Measurements from ENCODE around the gene KIT. TPM values are rescaled to one million over a fixed set of nuclear protein-coding genes. Genes with fewer than 3 reads are reported as not detected.

The KIT gene
- total and polyA plus RNA-seq, 2 donors (not counting 3 experiments of a cell fraction or from before 2014, with no cell fraction given): 19.8 to 39.7 TPM

GRCh38 chr4:54657185-54657550 lies 589 bp upstream of the KIT start:
- no peaks in the 10 kb centered on the region for H3K9me1 ChIP-seq (replicated peaks; ENCODE audit: control insufficient read depth, extremely low read depth, insufficient read depth, low read length)
- H3K27ac ChIP-seq (ENCODE audit: insufficient read depth, low read depth, low read length): no peak overlapping the region
- H4K20me1 ChIP-seq (replicated peaks; ENCODE audit: control insufficient read depth, extremely low read depth, insufficient read depth, low read length): no peaks in the 10 kb centered on the region
- no TSS peak for BruUV-seq (replicated peaks)
- ChIA-PET POLR2A (no interaction called here), CTCF (interaction anchor here (1.6 kb wide), 1 partner anchor 12 kb away, joined by 5 read pairs; no protein-coding TSS in a partner anchor)
- no peak overlapping the region for H3K4me2 ChIP-seq (ENCODE audit: insufficient read depth, low read length)
- no peaks in the 10 kb centered on the region for H3K79me2 ChIP-seq (ENCODE audit: control insufficient read depth, insufficient read depth, low read length)
- intact Hi-C loops (cut with micrococcal nuclease) (loop anchor here (5.0 kb wide), 1 partner anchor 890 kb away; the partner anchor contains the start of gene CLOCK), dilution Hi-C loops (cut with MboI; ENCODE audit: extremely low pct_ligation_motif_present, low sequenced_read_pairs) (no loop called here)
- H3K4me1 ChIP-seq (ENCODE audit: control insufficient read depth, extremely low read depth, insufficient read depth, low read length): peaks cover 16% of the 10 kb centered on the region
- no peaks in the 10 kb centered on the region for H3K36me3 ChIP-seq (ENCODE audit: control insufficient read depth in 2 of 2, extremely low read depth in 1 of 2, insufficient read depth in 2 of 2, low read length in 2 of 2)
- TF ChIP-seq POLR2AphosphoS5 (IDR thresholded peaks at IDR 0.05; ENCODE audit: insufficient read depth, low read depth, low read length) (no peak), MAX (IDR thresholded peaks at IDR 0.05; ENCODE audit: insufficient read depth, insufficient read length) (no peak), FOS (IDR thresholded peaks at IDR 0.05; ENCODE audit: borderline replicate concordance, insufficient read depth, low read length) (no peak), GATA2 (IDR thresholded peaks at IDR 0.05; ENCODE audit: insufficient read depth, insufficient read length, low read depth, low read length) (no peak), MYC (IDR thresholded peaks at IDR 0.05; ENCODE audit: low read depth, low read length) (no peak), EZH2 (IDR thresholded peaks at IDR 0.05; ENCODE audit: borderline replicate concordance, low read depth, low read length, severe bottlenecking) (peak; percentile 89)
- H3K4me3 ChIP-seq (replicated peaks in 1 of 3; ENCODE audit: insufficient read depth in 1 of 3, low read depth in 1 of 3, low read length in 3 of 3): peak overlapping the region in 1 of 3 experiments; percentile 69
- DNase-seq (ENCODE audit: low read depth, low spot score): no peak
- peak overlapping the region; percentile 36 for H2AFZ ChIP-seq (ENCODE audit: low read depth, low read length)
- no peaks in the 10 kb centered on the region for H3K9me3 ChIP-seq (replicated peaks; ENCODE audit: control insufficient read depth, insufficient read depth, low read length)
- no peak overlapping the region for H3K9ac ChIP-seq (replicated peaks; ENCODE audit: extremely low read depth, insufficient read depth, low read length)
- FAIRE-seq: no peak
- peaks cover 29 to 68% of the 10 kb centered on the region in 2 experiments for H3K27me3 ChIP-seq (ENCODE audit: control insufficient read depth in 2 of 2, insufficient read depth in 2 of 2, low read length in 2 of 2)
